ENCODE data around the gene AP5B1.

- TF ChIP-seq PATZ1 (CRISPR knock-in tag; IDR thresholded peaks at IDR 0.05; ENCODE audit: borderline replicate concordance) (no peak), ZNF8 (CRISPR knock-in tag; IDR thresholded peaks at IDR 0.05) (no peak), POU6F1 (CRISPR knock-in tag; IDR thresholded peaks at IDR 0.05; ENCODE audit: borderline replicate concordance, low read depth) (no peak), CREB5 (CRISPR knock-in tag; IDR thresholded peaks at IDR 0.05; ENCODE audit: low read depth) (no peak), ZFP3 (CRISPR knock-in tag; IDR thresholded peaks at IDR 0.05) (no peak), RARB (CRISPR knock-in tag; IDR thresholded peaks at IDR 0.05) (no peak), ARNTL (CRISPR knock-in tag; IDR thresholded peaks at IDR 0.05; ENCODE audit: borderline replicate concordance, low read depth) (no peak), ZNF70 (CRISPR knock-in tag; IDR thresholded peaks at IDR 0.05) (no peak), SNAI2 (CRISPR knock-in tag; IDR thresholded peaks at IDR 0.05) (no peak), CSDC2 (CRISPR knock-in tag; IDR thresholded peaks at IDR 0.05) (no peak), ISL1 (CRISPR knock-in tag; IDR thresholded peaks at IDR 0.05) (no peak)
These were observed 36.6 kb downstream of the AP5B1 start for GRCh38 chr11:65744026-65744698.
